Hepatocyte (in vitro differentiated cells): ENCODE measurements around the gene BOK. TPM values are rescaled to one million over a fixed set of nuclear protein-coding genes. Genes with fewer than 3 reads are reported as not detected.

ENCODE experiments used
- DNase-seq: peaks from one replicate; pipeline ENCODE4 v3.0.0-alpha.2; 2016; ENCODE audit warnings: low spot score
- H2AFZ ChIP-seq: fragments of 200-600 bp; sonication (generic); 2 replicates; pipeline ENCODE4 v1.6.0; 2016; ENCODE audit warnings: antibody characterized with exemption, mild to moderate bottlenecking
- H3K27ac ChIP-seq: fragments of 200-600 bp; sonication (generic); 2 replicates; pipeline ENCODE4 v1.5.1; 2016; ENCODE audit warnings: mild to moderate bottlenecking
- H3K27me3 ChIP-seq: fragments of 200-600 bp; sonication (generic); 2 replicates; pipeline ENCODE4 v1.6.1; 2016
- H3K36me3 ChIP-seq: fragments of 200-600 bp; sonication (generic); replicated peaks from 2 replicates; pipeline ENCODE4 v1.5.1; 2016; ENCODE audit warnings: low read depth; ENCODE audit not compliant: insufficient read depth
- H3K4me1 ChIP-seq: fragments of 200-600 bp; sonication (generic); 2 replicates; pipeline ENCODE4 v1.5.1; 2016; ENCODE audit warnings: mild to moderate bottlenecking, moderate library complexity; ENCODE audit not compliant: insufficient read depth
- H3K4me2 ChIP-seq: fragments of 200-600 bp; sonication (generic); 2 replicates; pipeline ENCODE4 v1.6.0; 2016
- H3K4me3 ChIP-seq: fragments of 200-600 bp; sonication (generic); 2 replicates; pipeline ENCODE4 v1.5.1; 2016; ENCODE audit warnings: mild to moderate bottlenecking
- H3K79me2 ChIP-seq: fragments of 200-600 bp; sonication (generic); 2 replicates; pipeline ENCODE4 v1.6.0; 2017; ENCODE audit warnings: mild to moderate bottlenecking
- H3K9me2 ChIP-seq: fragments of 200-600 bp; sonication (generic); replicated peaks from 2 replicates; pipeline ENCODE4 v1.6.0; 2017; ENCODE audit warnings: mild to moderate bottlenecking; ENCODE audit not compliant: insufficient read depth
- H3K9me3 ChIP-seq: fragments of 200-600 bp; sonication (generic); 2 replicates; pipeline ENCODE4 v1.5.1; 2016; ENCODE audit warnings: low read depth, mild to moderate bottlenecking
- H4K20me1 ChIP-seq: fragments of 200-600 bp; sonication (generic); 2 replicates; pipeline ENCODE4 v1.6.0; 2016; ENCODE audit warnings: mild to moderate bottlenecking; ENCODE audit not compliant: insufficient read depth, poor library complexity, severe bottlenecking
- EZH2 ChIP-seq: fragments of 200-600 bp; sonication (generic); IDR thresholded peaks from 2 replicates; pipeline ENCODE4 v1.6.1; 2016; ENCODE audit warnings: antibody characterized with exemption, mild to moderate bottlenecking, borderline replicate concordance
- EZH2phosphoT487 ChIP-seq: fragments of 200-600 bp; sonication (generic); IDR thresholded peaks from one replicate; pipeline ENCODE4 v1.6.1; 2018; ENCODE audit warnings: antibody characterized with exemption, mild to moderate bottlenecking, low read depth, moderate library complexity; ENCODE audit not compliant: unreplicated experiment, severe bottlenecking
- WGBS: methylation state at CpG from one replicate; pipeline ENCODE4 v1.1.6; 2016; ENCODE audit warnings: low lambda C conversion rate; ENCODE audit errors: missing lambda C conversion rate; 5-methylcytosine and 5-hydroxymethylcytosine counted together
- polyA plus RNA-seq: library from polyadenylated mRNA; unstranded; fragments of >200 nt; fragmentation: Nextera tagmentation; extraction: Ambion mirVana; gene quantifications from 2 replicates; pipeline ENCODE4 v1.2.1, GENCODE V29; 2016
- total RNA-seq: library from RNA; depleted of rRNA; stranded (reverse); fragments of >200 nt; gene quantifications from 2 replicates; pipeline ENCODE4 v1.2.3, GENCODE V29; 2014
- TF ChIP-seq, protein P1 (sequence below): fragments of 200-600 bp; sonication (generic); IDR thresholded peaks from 2 replicates; pipeline ENCODE4 v1.5.1; 2016; ENCODE audit warnings: antibody characterized with exemption, mild to moderate bottlenecking; ENCODE audit not compliant: poor library complexity

Gene BOK
- total and polyA plus RNA-seq, 2 experiments from 2014 or later, result 24.2 to 26.5 TPM

DNA sequence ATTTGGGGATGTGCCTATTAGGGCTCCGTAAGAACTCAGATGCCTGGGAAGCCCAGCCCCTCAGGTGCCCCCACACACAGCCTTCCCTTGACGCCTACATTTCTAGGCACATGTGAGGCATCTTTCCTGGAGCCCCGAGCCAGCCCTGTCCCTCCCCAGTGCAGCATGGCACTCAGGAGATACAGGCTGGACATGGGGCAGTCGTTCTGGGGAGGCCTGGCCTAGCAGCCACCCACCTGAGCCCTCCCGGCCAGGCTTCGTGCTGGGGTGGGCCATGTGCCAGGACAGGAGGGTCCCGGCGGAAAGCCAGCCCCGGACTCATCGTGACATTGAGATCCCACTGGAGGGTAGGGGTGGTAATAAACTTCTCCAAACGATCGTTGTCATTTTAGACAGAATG lies 15.2 kb downstream of the BOK start:
- peaks cover 9% of the 10 kb centered on the region for H3K4me1 ChIP-seq
- no peaks in the 10 kb centered on the region for H4K20me1 ChIP-seq
- no peak overlapping the region for H3K27ac ChIP-seq
- H2AFZ ChIP-seq, result no peak overlapping the region
- H3K27me3 ChIP-seq, result no peaks in the 10 kb centered on the region
- WGBS, result 96% methylated on average over 12 of the region's 12 CpGs
- no peak overlapping the region for H3K4me3 ChIP-seq
- H3K4me2 ChIP-seq, result no peak overlapping the region
- DNase-seq, result no peak
- TF ChIP-seq EZH2phosphoT487 (no peak), EZH2 (no peak)
- TF ChIP-seq, protein P1, sequence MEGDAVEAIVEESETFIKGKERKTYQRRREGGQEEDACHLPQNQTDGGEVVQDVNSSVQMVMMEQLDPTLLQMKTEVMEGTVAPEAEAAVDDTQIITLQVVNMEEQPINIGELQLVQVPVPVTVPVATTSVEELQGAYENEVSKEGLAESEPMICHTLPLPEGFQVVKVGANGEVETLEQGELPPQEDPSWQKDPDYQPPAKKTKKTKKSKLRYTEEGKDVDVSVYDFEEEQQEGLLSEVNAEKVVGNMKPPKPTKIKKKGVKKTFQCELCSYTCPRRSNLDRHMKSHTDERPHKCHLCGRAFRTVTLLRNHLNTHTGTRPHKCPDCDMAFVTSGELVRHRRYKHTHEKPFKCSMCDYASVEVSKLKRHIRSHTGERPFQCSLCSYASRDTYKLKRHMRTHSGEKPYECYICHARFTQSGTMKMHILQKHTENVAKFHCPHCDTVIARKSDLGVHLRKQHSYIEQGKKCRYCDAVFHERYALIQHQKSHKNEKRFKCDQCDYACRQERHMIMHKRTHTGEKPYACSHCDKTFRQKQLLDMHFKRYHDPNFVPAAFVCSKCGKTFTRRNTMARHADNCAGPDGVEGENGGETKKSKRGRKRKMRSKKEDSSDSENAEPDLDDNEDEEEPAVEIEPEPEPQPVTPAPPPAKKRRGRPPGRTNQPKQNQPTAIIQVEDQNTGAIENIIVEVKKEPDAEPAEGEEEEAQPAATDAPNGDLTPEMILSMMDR, result no peak
- H3K9me2 ChIP-seq, result no peaks in the 10 kb centered on the region
- no peaks in the 10 kb centered on the region for H3K9me3 ChIP-seq
- no peaks in the 10 kb centered on the region for H3K36me3 ChIP-seq
- no peaks in the 10 kb centered on the region for H3K79me2 ChIP-seq

DNA sequence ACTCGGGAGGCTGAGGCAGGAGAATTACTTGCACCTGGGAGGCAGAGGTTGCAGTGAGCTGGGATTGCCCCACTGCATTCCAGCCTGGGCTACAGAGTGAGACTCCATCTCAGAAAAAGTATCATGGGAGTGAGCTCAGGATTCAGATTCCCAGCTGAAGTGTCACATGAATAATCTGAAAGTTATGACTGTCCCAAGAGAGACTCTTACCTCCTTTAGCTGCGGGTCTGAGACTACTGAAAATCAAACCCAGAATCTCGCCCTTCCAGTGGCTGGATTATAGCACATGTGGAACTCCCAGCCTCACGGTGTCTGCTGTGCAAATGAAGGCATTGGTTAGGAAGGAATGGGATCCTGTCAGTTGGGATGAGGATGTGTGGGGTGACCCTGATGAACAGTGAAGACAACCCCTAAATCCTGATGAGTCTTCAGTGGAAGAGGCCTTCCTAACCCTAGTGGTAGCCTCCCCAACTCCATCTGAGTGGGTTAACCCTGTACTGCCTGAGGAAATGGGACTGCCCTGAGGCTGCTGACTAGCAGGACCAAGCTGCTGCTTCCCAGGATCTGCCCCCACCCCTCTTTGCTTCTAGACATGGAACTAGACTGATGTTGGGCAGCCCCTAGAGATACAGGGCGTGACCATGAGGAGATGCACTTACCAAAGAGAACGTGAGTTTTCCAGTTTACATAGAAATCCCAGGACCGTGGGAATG lies 16.5 kb downstream of the BOK start:
- TF ChIP-seq EZH2phosphoT487, result no peak
- TF ChIP-seq EZH2, result no peak
- TF ChIP-seq, protein P1, result no peak
- Histone ChIP-seq H3K4me3 (no peak overlapping the region), H3K79me2 (no peaks in the 10 kb centered on the region), H3K9me2 (no peaks in the 10 kb centered on the region), H3K4me2 (no peak overlapping the region), H3K9me3 (no peaks in the 10 kb centered on the region), H3K4me1 (peaks cover 9% of the 10 kb centered on the region), H2AFZ (no peak overlapping the region), H3K27me3 (no peaks in the 10 kb centered on the region), H3K27ac (no peak overlapping the region), H4K20me1 (no peaks in the 10 kb centered on the region), H3K36me3 (no peaks in the 10 kb centered on the region)
- no peak for DNase-seq
- WGBS, result 92% methylated on average over 7 of the region's 7 CpGs

DNA sequence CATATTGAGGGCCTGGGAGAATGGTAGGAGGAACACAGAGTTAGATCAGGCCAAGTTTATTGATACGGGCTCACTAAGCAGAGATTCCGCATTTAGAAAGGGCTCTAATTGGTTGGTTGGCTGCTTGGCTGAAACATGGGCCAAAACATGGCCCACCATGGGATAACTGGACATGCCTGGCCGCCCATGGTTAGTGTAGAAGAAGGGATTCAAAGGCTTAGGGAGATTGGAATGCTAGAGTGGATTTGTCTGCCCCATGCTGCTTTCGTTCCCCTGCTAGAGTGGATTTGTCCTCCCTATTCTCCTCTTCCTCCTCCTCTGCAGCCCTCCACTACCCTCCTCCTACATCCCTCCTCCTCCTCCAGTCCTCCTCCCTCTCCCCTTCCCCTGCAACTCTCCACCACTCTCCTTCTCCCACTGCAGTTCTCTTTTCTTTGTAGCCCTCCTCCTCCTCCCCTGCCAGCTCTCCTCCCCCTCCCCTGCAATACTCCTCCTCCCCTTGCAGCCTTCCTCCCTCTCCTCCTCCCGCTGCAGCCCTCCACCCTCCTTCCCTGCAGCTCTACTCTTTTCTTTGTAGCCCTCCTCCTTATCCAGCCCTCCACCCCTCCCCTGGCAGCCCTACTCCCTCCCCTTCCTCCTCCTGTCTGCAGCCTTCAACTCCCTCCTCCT lies 17.2 kb downstream of the BOK start:
- no peak overlapping the region for H3K4me2 ChIP-seq
- H3K27ac ChIP-seq, result no peak overlapping the region
- no peaks in the 10 kb centered on the region for H3K9me3 ChIP-seq
- no peak overlapping the region for H3K4me3 ChIP-seq
- H2AFZ ChIP-seq, result no peak overlapping the region
- no peaks in the 10 kb centered on the region for H3K79me2 ChIP-seq
- DNase-seq, result no peak
- H4K20me1 ChIP-seq, result no peaks in the 10 kb centered on the region
- no peaks in the 10 kb centered on the region for H3K9me2 ChIP-seq
- H3K27me3 ChIP-seq, result no peaks in the 10 kb centered on the region
- TF ChIP-seq EZH2phosphoT487 (no peak), EZH2 (no peak)
- TF ChIP-seq, protein P1, result no peak
- peaks cover 9% of the 10 kb centered on the region for H3K4me1 ChIP-seq
- WGBS, result 88% methylated on average over 4 of the region's 5 CpGs
- no peaks in the 10 kb centered on the region for H3K36me3 ChIP-seq
